Activated CD8-positive, alpha-beta memory T cell treated with anti-CD3 and anti-CD28 coated beads, Interleukin-2, amount 50 U/mL, for 48 hours (primary cell): ENCODE data around the gene EDN3.
"Not testable (repeated sequence)": the region's sequence is repeated elsewhere in the genome, so short reads cannot be mapped to it uniquely, and the experiment has no call there.

ENCODE experiments used
- DNase-seq: peaks from one replicate; pipeline ENCODE4 v3.0.0-alpha.2; 2020

EDN3 gene

GRCh38 chr20:59338444-59338843 lies 38.0 kb downstream of the EDN3 start:
- not testable (repeated sequence) for DNase-seq

- no peak for DNase-seq
These were observed 39.9 kb downstream of the EDN3 start for GRCh38 chr20:59340201-59340885.

- DNase-seq: not testable (repeated sequence)
These were observed 41.0 kb downstream of the EDN3 start for GRCh38 chr20:59341285-59342022.

- DNase-seq: no peak
These were observed 41.9 kb downstream of the EDN3 start for GRCh38 chr20:59342023-59342957.

GRCh38 chr20:59346061-59346460 lies 45.6 kb downstream of the EDN3 start:
- DNase-seq: no peak

- no peak for DNase-seq
These were observed 48.9 kb downstream of the EDN3 start for GRCh38 chr20:59349277-59349676.

- no peak for DNase-seq
These were observed 50.1 kb downstream of the EDN3 start for GRCh38 chr20:59350330-59351156.

GRCh38 chr20:59351157-59352040 lies 51.0 kb downstream of the EDN3 start:
- DNase-seq: no peak

- DNase-seq: no peak
These were observed 52.1 kb downstream of the EDN3 start for GRCh38 chr20:59352541-59352940.

- DNase-seq: no peak
These were observed 52.6 kb downstream of the EDN3 start for GRCh38 chr20:59352990-59353389.

GRCh38 chr20:59354460-59354859 lies 54.0 kb downstream of the EDN3 start:
- DNase-seq: no peak

GRCh38 chr20:59355242-59355641 lies 54.8 kb downstream of the EDN3 start:
- DNase-seq: no peak

GRCh38 chr20:59356662-59357165 lies 56.3 kb downstream of the EDN3 start:
- no peak for DNase-seq

GRCh38 chr20:59358793-59359192 lies 58.4 kb downstream of the EDN3 start:
- DNase-seq: not testable (repeated sequence)

- no peak for DNase-seq
These were observed 59.7 kb downstream of the EDN3 start for GRCh38 chr20:59359906-59360725.

- no peak for DNase-seq
These were observed 60.5 kb downstream of the EDN3 start for GRCh38 chr20:59360934-59361333.

GRCh38 chr20:59361411-59361810 lies 61.0 kb downstream of the EDN3 start:
- no peak for DNase-seq

GRCh38 chr20:59363101-59363500 lies 62.7 kb downstream of the EDN3 start:
- no peak for DNase-seq

GRCh38 chr20:59364611-59365010 lies 64.2 kb downstream of the EDN3 start:
- no peak for DNase-seq

- no peak for DNase-seq
These were observed 65.3 kb downstream of the EDN3 start for GRCh38 chr20:59365611-59366285.
